ENCODE results near the gene RRM2.
A peak's percentile ranks its signal among the peaks of the same experiment; 100 is the strongest.

DNA sequence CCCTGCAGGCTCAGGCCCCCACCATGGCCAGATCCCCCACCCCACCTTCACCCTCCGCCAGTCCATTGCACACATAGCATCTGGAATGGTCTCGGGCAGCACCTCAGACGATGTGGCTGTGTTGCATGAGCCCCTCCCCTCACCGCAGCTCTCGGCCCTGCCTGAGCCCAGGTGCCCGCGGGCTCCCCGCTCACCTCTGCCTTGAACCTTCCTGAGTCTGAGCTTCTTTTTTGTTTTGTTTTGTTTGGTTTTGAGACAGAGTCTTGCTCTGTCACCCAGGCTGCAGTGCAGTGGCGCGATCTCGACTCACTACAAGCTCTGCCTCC, 20.1 kb downstream of the RRM2 start:
- TF ChIP-seq, protein P1, sequence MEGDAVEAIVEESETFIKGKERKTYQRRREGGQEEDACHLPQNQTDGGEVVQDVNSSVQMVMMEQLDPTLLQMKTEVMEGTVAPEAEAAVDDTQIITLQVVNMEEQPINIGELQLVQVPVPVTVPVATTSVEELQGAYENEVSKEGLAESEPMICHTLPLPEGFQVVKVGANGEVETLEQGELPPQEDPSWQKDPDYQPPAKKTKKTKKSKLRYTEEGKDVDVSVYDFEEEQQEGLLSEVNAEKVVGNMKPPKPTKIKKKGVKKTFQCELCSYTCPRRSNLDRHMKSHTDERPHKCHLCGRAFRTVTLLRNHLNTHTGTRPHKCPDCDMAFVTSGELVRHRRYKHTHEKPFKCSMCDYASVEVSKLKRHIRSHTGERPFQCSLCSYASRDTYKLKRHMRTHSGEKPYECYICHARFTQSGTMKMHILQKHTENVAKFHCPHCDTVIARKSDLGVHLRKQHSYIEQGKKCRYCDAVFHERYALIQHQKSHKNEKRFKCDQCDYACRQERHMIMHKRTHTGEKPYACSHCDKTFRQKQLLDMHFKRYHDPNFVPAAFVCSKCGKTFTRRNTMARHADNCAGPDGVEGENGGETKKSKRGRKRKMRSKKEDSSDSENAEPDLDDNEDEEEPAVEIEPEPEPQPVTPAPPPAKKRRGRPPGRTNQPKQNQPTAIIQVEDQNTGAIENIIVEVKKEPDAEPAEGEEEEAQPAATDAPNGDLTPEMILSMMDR (IDR thresholded peaks at IDR 0.05 in 8 of 11, conservative IDR thresholded peaks at IDR 0.05 in 3 of 11): peak in 3 of 11 experiments; percentile 0 to 23 (median 5)
- no peak for TF ChIP-seq POLR2A (IDR thresholded peaks at IDR 0.05)
